Measurements from ENCODE around the gene ALX3. TPM values are rescaled to one million over a fixed set of nuclear protein-coding genes. Genes with fewer than 3 reads are reported as not detected.
"Not testable (repeated sequence)": the region's sequence is repeated elsewhere in the genome, so short reads cannot be mapped to it uniquely, and the experiment has no call there.

ALX3 gene
- total RNA-seq, 1 donor from 2014 or later, result not detected

DNA sequence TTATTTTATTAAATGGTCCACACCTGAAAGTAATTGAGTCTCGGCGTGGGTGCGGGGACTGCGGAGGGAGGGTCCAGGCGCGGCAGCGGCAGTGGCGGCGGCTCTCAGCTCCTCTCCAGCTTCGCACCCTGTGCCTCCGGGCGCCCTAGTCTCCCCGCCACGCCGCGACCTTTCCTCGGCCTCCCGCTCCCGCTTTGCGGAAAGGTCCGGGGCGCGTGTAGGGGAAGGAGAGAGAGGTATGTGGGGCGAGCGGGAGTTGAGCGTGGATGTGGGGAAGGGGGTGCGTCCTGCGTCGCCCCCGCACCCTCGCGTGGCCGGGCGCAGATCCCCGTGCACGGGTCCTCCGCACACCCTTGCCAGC, 13.4 kb upstream of the ALX3 start:
- H3K27ac Mint-ChIP-seq, result peak overlapping the region; percentile 54
- peak overlapping the region; percentile 84 for H3K4me3 Mint-ChIP-seq
- peaks cover 57% of the 10 kb centered on the region for H3K27me3 Mint-ChIP-seq
- peaks cover 19% of the 10 kb centered on the region for H3K4me1 Mint-ChIP-seq
- H3K9me3 Mint-ChIP-seq, result no peaks in the 10 kb centered on the region
- no peaks in the 10 kb centered on the region for H3K36me3 Mint-ChIP-seq (ENCODE audit: low read depth)
- intact Hi-C loops (cut with micrococcal nuclease), result loop anchor here (1.0 to 5.0 kb wide), 3 partner anchors 15 to 33 kb away; no protein-coding TSS in a partner anchor
- DNase-seq, result peak; percentile 67

DNA sequence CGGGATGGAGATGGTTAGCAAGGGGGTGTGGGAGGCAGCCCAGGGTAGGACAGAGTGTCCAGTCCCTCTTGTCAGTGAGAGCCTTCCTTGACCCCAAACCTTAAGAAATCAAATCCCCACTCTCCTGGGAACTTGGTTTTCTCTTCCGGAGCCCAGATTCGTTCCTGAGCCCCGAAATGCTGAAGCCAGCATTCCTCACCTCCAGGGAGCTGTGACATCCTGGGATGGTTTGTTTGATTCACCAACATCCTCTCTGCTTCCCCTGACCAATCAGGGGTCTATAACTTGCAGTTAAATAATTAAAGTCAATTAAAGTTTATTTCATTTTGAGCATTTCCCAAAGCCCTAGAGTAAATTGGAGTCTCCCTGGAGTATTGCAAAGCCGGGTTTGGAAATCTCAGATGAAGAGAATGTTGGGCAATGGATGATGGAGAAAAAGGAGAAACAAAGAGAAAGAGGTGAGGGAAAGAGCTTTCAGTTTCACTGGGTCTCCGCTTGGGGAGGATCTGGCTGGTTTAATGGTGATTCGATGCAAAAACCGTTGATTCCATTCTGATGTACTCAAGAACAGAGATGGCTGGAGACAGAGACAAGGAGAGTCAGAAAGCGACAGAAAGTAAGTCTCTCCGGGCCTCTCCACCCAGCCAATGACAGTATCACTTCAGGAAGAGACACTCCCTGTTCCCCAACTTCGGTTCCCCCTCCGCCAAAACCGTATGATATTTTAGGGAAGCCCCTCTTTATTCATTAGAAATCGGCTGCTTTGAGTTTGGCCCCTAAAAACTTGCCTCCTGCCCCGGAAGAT, 12.8 kb upstream of the ALX3 start:
- no peaks in the 10 kb centered on the region for H3K36me3 Mint-ChIP-seq (ENCODE audit: low read depth)
- peaks cover 19% of the 10 kb centered on the region for H3K4me1 Mint-ChIP-seq
- H3K27ac Mint-ChIP-seq, result peak overlapping the region; percentile 63
- no peaks in the 10 kb centered on the region for H3K9me3 Mint-ChIP-seq
- H3K4me3 Mint-ChIP-seq, result peak overlapping the region; percentile 84
- intact Hi-C loops (cut with micrococcal nuclease), result loop anchor here (2.0 to 5.0 kb wide), 2 partner anchors 14 to 34 kb away; no protein-coding TSS in a partner anchor
- peak; percentile 68 for DNase-seq
- H3K27me3 Mint-ChIP-seq, result peaks cover 62% of the 10 kb centered on the region

DNA sequence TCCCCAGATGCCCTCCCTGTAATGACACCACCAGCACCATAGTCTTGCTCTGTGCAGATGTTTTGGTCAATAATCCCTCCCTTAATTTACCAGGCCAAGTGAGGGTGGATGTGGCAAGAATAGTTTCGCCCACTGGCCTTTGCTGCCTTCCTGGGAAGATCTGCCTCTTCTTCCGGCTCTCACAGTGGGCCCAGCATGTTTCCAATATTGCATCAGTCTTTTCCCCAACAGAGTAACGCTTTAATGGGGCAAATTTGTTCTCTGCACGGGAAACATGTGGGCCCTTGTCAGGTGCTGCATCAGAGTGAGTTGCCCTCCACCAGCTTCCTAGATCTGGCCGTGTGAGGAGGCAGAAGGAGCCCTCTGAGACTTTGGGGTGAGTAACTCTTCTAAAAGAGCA, 12.0 kb upstream of the ALX3 start:
- Mint-ChIP-seq H3K4me3 (peak overlapping the region; percentile 18), H3K9me3 (no peaks in the 10 kb centered on the region), H3K27ac (no peak overlapping the region), H3K27me3 (peaks cover 60% of the 10 kb centered on the region), H3K36me3 (ENCODE audit: low read depth) (no peaks in the 10 kb centered on the region), H3K4me1 (peaks cover 19% of the 10 kb centered on the region)
- intact Hi-C loops (cut with micrococcal nuclease), result loop anchor here (2.0 to 5.0 kb wide), 2 partner anchors 14 to 35 kb away; no protein-coding TSS in a partner anchor
- no peak for DNase-seq

DNA sequence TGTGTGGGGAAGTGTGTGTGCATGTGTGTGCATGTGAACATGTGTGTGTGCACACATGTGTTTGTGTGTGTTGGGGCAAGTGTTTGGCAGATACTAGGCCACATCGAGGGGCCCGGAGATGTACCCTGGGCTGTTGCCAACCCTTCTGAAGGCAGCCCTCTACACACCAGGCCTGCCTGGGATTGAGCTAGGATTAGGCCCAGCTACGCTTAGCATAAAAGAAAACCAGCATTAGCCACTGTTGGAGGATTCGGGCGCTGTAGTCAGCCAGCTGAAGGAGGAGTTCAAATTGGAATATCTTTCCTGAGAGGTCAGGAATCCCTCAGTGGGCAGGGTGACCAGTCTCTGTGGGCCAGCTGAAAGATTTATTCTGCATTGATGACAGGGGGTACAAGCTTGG, 10.6 kb upstream of the ALX3 start:
- Mint-ChIP-seq H3K27ac (no peak overlapping the region), H3K36me3 (ENCODE audit: low read depth) (no peaks in the 10 kb centered on the region), H3K4me3 (no peak overlapping the region), H3K9me3 (no peaks in the 10 kb centered on the region), H3K27me3 (peaks cover 50% of the 10 kb centered on the region), H3K4me1 (peaks cover 19% of the 10 kb centered on the region)
- intact Hi-C loops (cut with micrococcal nuclease), result loop anchor here (5.0 kb wide), 1 partner anchor 36 kb away; no protein-coding TSS in a partner anchor
- DNase-seq, result no peak

DNA sequence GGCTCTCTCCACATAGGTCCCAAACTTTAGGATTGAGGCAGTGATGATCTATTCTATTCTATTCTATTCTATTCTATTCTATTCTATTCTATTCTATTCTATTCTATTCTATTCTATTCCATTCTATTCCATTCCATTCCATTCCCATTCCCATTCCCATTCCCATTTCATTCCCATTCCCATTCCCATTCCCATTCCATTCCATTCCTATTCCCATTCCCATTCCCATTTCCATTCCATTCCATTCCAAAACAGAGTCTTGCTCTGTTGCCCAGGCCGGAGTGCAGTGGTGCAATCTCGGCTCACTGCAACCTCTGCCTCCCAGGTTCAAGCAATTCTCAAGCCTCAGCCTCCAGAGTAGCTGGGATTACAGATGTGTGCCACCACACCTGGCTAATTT, 9.5 kb upstream of the ALX3 start:
- intact Hi-C loops (cut with micrococcal nuclease), result loop anchor here (5.0 kb wide), 1 partner anchor 37 kb away; no protein-coding TSS in a partner anchor
- not testable (repeated sequence) for H3K4me3 Mint-ChIP-seq
- peaks cover 47% of the 10 kb centered on the region for H3K27me3 Mint-ChIP-seq

DNA sequence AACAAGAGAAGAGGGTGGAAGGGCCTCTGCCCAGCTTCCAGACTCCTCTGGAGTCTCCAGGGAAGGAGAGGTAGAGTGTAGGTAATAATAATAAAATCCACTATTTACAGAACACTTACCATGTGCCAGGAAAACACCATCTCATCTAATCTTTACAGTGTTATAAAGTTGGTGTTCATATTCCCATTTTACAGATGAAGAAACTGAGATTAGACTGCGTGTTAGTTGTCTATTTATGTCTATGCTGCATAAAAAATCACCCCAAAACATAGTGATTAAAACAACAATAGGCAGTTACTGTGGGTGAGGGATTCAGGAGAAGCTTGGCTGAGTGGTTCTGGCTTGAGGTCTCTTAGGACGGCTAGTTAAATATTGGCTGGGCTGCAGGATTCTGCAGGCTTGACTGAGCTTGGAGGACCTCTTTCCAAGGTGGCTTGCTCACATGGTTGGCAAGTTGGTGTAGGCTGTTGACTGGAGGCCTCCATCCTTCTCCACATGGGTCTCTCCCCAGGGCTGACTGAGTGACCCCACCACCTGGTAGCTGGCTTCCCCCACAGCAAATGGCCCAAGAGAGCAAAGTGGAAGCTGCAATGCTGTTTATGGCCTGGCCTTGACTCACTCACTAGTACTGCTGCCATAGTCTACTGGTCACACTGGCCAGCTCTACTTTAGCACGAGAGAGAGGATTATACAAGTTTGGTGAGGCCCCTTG, 6.5 kb upstream of the ALX3 start:
- Mint-ChIP-seq H3K27me3 (peaks cover 53% of the 10 kb centered on the region), H3K9me3 (no peaks in the 10 kb centered on the region), H3K27ac (no peak overlapping the region), H3K36me3 (ENCODE audit: low read depth) (no peaks in the 10 kb centered on the region), H3K4me1 (no peaks in the 10 kb centered on the region), H3K4me3 (no peak overlapping the region)
- no peak for DNase-seq
- intact Hi-C loops (cut with micrococcal nuclease), result no loop called here

More for the DNA sequence above, 9.5 kb upstream of the ALX3 start:
- H3K4me1 Mint-ChIP-seq, result peaks cover 14% of the 10 kb centered on the region
- not testable (repeated sequence) for H3K36me3 Mint-ChIP-seq (ENCODE audit: low read depth); DNase-seq; H3K9me3 Mint-ChIP-seq
- peak overlapping the region; percentile 55 for H3K27ac Mint-ChIP-seq

DNA sequence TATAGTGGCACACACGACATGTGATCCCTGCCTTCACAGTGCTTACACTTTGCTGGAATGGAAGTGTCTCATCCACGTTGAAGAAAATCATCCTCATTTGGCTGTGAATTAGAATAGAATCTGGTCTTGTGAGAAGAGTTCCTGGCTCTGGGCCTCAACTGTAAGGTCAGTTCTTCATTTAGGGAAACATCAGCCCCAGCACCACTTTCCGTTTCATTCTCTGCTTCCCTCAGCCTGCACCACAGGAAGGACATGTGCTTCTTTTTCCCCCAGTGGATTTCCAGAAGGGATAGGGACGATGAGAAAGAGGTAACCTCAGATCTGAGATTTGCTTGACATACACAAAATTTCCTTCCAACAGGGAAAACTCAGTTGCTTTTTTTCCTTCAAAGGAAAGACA, 3.7 kb upstream of the ALX3 start:
- H3K4me1 Mint-ChIP-seq, result no peaks in the 10 kb centered on the region
- no peak for DNase-seq
- H3K27me3 Mint-ChIP-seq, result peaks cover 68% of the 10 kb centered on the region
- intact Hi-C loops (cut with micrococcal nuclease), result no loop called here
- no peaks in the 10 kb centered on the region for H3K36me3 Mint-ChIP-seq (ENCODE audit: low read depth)
- H3K9me3 Mint-ChIP-seq, result no peaks in the 10 kb centered on the region
- H3K4me3 Mint-ChIP-seq, result no peak overlapping the region
- no peak overlapping the region for H3K27ac Mint-ChIP-seq

DNA sequence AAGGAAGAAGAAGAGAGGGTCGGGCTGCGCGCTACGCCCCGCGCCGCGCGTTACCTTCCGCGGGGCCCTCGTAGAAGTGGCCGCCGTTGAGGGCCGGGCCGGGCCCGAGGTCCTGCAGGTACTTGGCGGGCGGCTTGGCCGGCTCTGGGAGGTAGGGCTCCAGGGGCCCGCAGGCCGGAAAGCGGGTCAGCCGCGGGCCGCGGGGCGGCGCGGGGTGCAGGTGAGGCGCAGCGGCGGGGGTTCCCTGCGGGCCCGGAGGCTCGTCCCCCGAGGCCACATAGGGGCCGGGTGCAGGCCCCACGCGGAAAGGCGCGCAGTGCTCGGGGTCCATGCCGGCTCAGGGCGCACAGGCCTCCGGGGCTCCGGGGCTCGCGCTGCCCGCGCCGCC, 196 bp downstream of the ALX3 start:
- Mint-ChIP-seq H3K27ac (no peak overlapping the region), H3K4me3 (no peak overlapping the region), H3K27me3 (peaks cover 77% of the 10 kb centered on the region), H3K4me1 (peaks cover 8% of the 10 kb centered on the region), H3K36me3 (ENCODE audit: low read depth) (peaks cover 2% of the 10 kb centered on the region), H3K9me3 (no peaks in the 10 kb centered on the region)
- intact Hi-C loops (cut with micrococcal nuclease), result no loop called here
- no peak for DNase-seq

DNA sequence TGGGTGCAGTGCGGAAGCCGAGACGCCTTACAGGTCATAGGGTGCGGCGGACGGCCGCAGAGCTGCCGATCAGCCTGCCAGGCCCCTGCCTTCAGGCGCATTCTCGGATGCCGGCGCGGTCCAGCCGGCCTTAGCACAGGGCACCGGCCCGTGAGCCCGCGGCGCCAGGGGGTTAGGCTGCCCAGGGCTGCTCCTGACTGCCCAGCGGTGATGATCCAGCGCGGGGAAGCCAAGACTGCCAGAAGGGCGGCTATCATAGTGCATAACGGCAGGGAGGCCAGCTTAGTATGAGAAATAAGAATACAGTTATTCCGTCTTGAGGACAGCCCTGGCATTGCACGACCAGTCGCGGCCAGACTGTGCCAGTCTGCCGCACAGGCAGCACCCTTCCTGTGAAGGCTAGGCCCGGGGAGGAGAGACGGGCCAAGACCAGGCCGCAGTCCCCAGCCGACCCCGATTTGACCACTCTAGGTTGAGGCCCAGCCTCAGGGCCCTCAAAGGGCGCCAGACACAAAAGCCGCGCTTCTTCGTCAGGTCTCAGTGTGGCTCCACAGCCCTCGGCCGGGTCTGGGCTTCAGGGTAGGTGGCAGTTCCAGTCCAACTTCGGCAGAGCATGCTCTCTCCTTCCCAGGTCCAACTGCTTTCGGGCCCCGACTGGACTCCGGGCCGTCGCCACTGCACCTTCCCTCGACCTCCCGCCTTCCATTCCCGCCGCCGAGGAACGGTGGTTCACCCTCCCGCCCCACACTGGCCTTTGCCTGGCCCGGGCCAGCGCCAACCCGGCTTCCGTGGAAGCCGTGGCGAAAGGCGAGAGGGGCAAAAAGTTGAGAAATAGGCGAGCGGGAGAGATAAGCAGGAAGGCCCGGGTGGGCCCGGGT, 829 bp downstream of the ALX3 start:
- no peak overlapping the region for H3K4me3 Mint-ChIP-seq
- peaks cover 8% of the 10 kb centered on the region for H3K4me1 Mint-ChIP-seq
- DNase-seq, result peak; percentile 61
- H3K27me3 Mint-ChIP-seq, result peaks cover 72% of the 10 kb centered on the region
- intact Hi-C loops (cut with micrococcal nuclease), result loop anchor here (2.0 kb wide), 1 partner anchor 13 kb away; no protein-coding TSS in a partner anchor
- no peaks in the 10 kb centered on the region for H3K9me3 Mint-ChIP-seq
- H3K27ac Mint-ChIP-seq, result no peak overlapping the region
- peaks cover 2% of the 10 kb centered on the region for H3K36me3 Mint-ChIP-seq (ENCODE audit: low read depth)

DNA sequence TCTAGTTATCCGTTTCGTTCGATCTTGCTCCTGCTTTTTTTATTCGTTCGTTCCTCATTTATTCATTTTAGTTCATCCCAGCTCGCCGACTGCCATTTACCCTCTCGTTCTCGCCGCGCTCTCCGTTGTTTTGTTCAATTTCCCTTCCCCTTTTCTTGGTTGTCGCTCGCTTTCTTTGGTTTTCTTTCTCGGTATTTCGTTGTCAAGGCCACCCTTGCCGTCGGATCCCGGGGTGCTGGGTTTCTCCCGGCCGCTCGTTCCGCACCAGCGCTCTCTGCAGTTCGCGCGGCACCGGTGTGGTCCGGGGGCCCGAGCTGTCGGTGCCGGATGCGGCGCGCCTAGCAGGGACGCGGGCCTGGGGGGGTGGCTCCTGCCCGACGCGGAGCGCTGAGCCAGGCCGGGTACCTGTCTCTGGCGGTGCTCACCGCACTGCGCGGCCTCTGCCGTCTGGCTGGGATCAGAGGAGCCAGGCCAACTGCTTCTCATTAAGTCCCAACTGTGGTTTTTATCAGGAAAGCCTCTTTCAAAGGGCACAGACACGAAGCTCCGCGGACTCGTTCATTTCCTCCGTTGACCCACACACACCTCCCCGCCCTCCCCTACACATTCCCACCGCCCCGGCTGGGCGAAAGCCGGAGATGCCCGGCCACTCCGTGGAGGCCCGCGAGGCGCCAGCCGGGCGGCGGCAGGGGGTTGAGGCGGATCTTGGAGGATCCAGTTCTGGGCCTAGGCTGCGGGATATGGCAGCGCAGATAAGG, 1.6 kb downstream of the ALX3 start:
- H3K36me3 Mint-ChIP-seq (ENCODE audit: low read depth), result peaks cover 2% of the 10 kb centered on the region
- H3K27me3 Mint-ChIP-seq, result peaks cover 64% of the 10 kb centered on the region
- H3K27ac Mint-ChIP-seq, result peak overlapping the region; percentile 64
- DNase-seq, result peak; percentile 77
- H3K4me3 Mint-ChIP-seq, result peak overlapping the region; percentile 62
- H3K4me1 Mint-ChIP-seq, result peaks cover 8% of the 10 kb centered on the region
- intact Hi-C loops (cut with micrococcal nuclease), result loop anchor here (2.0 kb wide), 1 partner anchor 14 kb away; no protein-coding TSS in a partner anchor
- no peaks in the 10 kb centered on the region for H3K9me3 Mint-ChIP-seq

DNA sequence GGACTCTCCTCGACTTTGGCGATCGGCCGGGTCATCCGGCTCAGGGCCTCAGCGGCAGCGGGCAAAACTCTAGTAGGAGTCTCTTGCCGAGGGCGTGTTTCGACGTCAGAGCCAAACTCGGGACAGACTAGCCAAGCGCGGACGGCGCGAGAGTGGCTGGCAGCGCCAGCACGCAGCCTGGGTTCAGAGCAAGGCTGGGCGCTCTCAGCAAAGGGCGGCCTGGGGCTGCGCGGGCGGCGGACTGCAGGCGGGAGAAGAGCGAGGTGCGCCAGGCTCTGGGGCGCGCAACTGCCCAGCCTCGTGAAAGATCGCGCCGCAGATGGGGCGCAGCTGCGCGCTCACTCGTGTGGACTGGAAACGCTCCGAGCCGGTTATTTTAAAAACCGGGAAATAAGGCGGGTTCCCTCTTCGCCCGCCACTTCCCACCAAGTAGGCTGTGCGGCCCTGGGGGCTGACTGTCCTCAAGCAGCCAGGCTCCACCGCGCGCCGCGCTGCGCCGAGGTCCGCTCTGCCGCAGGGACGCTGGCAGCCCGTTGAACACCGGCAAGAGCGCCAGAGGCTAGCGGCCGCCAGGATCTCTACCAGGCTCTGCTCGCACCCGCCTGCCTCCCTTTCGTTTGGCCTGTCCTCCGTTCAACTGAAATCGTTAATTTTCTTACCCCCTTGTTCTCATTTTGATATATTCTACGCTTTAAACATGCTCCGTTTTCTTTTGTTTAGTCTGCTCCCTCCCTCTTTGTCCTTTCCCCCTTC, 2.4 kb downstream of the ALX3 start:
- Mint-ChIP-seq H3K27me3 (peaks cover 58% of the 10 kb centered on the region), H3K27ac (peak overlapping the region; percentile 64), H3K4me1 (peaks cover 8% of the 10 kb centered on the region), H3K4me3 (peak overlapping the region; percentile 62), H3K36me3 (ENCODE audit: low read depth) (peaks cover 2% of the 10 kb centered on the region), H3K9me3 (no peaks in the 10 kb centered on the region)
- intact Hi-C loops (cut with micrococcal nuclease), result loop anchor here (2.0 kb wide), 1 partner anchor 15 kb away; no protein-coding TSS in a partner anchor
- DNase-seq, result peak; percentile 66

DNA sequence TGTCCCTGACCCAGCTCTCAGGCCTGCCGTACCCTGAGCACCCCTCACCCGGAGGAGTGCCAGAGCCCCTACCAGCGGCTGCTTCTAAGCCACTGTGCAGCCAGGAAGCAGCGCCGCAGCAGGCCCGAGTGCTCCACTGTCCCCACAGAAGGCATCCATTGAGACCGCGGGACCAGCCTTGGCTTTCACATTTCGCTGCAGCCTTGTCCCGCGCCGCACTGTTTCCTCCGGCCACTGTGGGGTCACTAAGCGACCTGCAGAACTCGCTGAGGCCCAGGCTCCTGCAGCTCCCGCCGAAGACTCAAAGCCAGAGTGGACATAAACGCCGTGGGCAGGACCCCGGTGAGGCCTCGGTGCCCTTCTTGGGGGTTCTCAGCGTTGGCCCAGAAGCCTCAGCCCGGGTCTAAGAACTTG, 3.0 kb downstream of the ALX3 start:
- no peaks in the 10 kb centered on the region for H3K9me3 Mint-ChIP-seq
- no peak overlapping the region for H3K27ac Mint-ChIP-seq
- H3K4me1 Mint-ChIP-seq, result peaks cover 8% of the 10 kb centered on the region
- no peak overlapping the region for H3K4me3 Mint-ChIP-seq
- peaks cover 2% of the 10 kb centered on the region for H3K36me3 Mint-ChIP-seq (ENCODE audit: low read depth)
- intact Hi-C loops (cut with micrococcal nuclease), result no loop called here
- no peak for DNase-seq
- peaks cover 53% of the 10 kb centered on the region for H3K27me3 Mint-ChIP-seq
